HG02973 (cell line): ENCODE data around the gene ATP8B4.

Source experiments
- ATAC-seq: cut with Tn5 transposase; IDR thresholded peaks from one replicate; pipeline ENCODE4 v1.9.1; 2021; ENCODE audit warnings: moderate library complexity; ENCODE audit not compliant: unreplicated experiment

The ATP8B4 gene

GRCh38 chr15:49824775-49825099 is 294.3 kb downstream of the ATP8B4 start:
- ATAC-seq, result no peak

GRCh38 chr15:49823987-49824774 is 294.9 kb downstream of the ATP8B4 start:
- ATAC-seq, result no peak

GRCh38 chr15:49817100-49817499 is 301.9 kb downstream of the ATP8B4 start:
- no peak for ATAC-seq

- no peak for ATAC-seq
Observed at GRCh38 chr15:49815950-49816349, 303.1 kb downstream of the ATP8B4 start.

- no peak for ATAC-seq
Observed at GRCh38 chr15:49815526-49815925, 303.5 kb downstream of the ATP8B4 start.

- no peak for ATAC-seq
Observed at GRCh38 chr15:49814709-49815108, 304.3 kb downstream of the ATP8B4 start.

- no peak for ATAC-seq
Observed at GRCh38 chr15:49813625-49814024, 305.4 kb downstream of the ATP8B4 start.

- no peak for ATAC-seq
Observed at GRCh38 chr15:49810720-49811119, 308.3 kb downstream of the ATP8B4 start.

GRCh38 chr15:49809894-49810609 is 309.0 kb downstream of the ATP8B4 start:
- no peak for ATAC-seq

- ATAC-seq, result no peak
Observed at GRCh38 chr15:49808341-49808740, 310.7 kb downstream of the ATP8B4 start.
